H9 (cell line): ENCODE measurements around the gene AP3D1. TPM values are rescaled to one million over a fixed set of nuclear protein-coding genes. Genes with fewer than 3 reads are reported as not detected.

Source experiments
- DNase-seq: peaks from one replicate; pipeline ENCODE4 v3.0.0-alpha.2; 2017
- H2AFZ ChIP-seq: one replicate; pipeline ENCODE4 v1.6.1; 2013; ENCODE audit warnings: mild to moderate bottlenecking, low read length, control low read depth, moderate library complexity
- H2AK5ac ChIP-seq: 2 replicates; pipeline ENCODE4 v1.6.1; 2013; ENCODE audit warnings: low read length, control low read depth, mixed read lengths; ENCODE audit not compliant: insufficient read length
- H2BK120ac ChIP-seq: one replicate; pipeline ENCODE4 v1.6.1; 2013; ENCODE audit warnings: low read depth, mild to moderate bottlenecking, low read length, control low read depth, inconsistent platforms; ENCODE audit not compliant: poor library complexity, severe bottlenecking
- H2BK12ac ChIP-seq: 2 replicates; pipeline ENCODE4 v1.6.1; 2013; ENCODE audit warnings: low read length, control low read depth, mixed read lengths, low read depth; ENCODE audit not compliant: insufficient read length
- H2BK15ac ChIP-seq: 2 replicates; pipeline ENCODE4 v1.6.1; 2013; ENCODE audit warnings: low read depth, low read length, control low read depth
- H2BK20ac ChIP-seq: one replicate; pipeline ENCODE4 v1.6.1; 2013; ENCODE audit warnings: low read depth, mild to moderate bottlenecking, low read length, control low read depth, inconsistent platforms; ENCODE audit not compliant: poor library complexity, severe bottlenecking
- H2BK5ac ChIP-seq: 2 replicates; pipeline ENCODE4 v1.6.1; 2013; ENCODE audit warnings: low read length, control low read depth, mixed read lengths; ENCODE audit not compliant: insufficient read length
- H3K14ac ChIP-seq: 2 replicates; pipeline ENCODE4 v1.6.1; 2013; ENCODE audit warnings: low read length, control low read depth; ENCODE audit not compliant: insufficient read depth
- H3K18ac ChIP-seq: 2 replicates; pipeline ENCODE4 v1.6.1; 2013; ENCODE audit warnings: low read depth, mild to moderate bottlenecking, mixed read lengths, low read length, control low read depth; ENCODE audit not compliant: insufficient read length
- H3K23ac ChIP-seq: 2 replicates; pipeline ENCODE4 v1.6.1; 2013; ENCODE audit warnings: low read length, control low read depth, mixed read lengths, low read depth; ENCODE audit not compliant: insufficient read length
- H3K23me2 ChIP-seq: 2 replicates; pipeline ENCODE4 v1.6.1; 2013; ENCODE audit warnings: low read depth, mild to moderate bottlenecking, mixed read lengths, low read length, control low read depth; ENCODE audit not compliant: insufficient read length, poor library complexity, severe bottlenecking
- H3K27ac ChIP-seq: 2 replicates; pipeline ENCODE4 v1.5.1; 2013; ENCODE audit warnings: low read length, control low read depth, mixed read lengths, low read depth; ENCODE audit not compliant: insufficient read length
- H3K27me3 ChIP-seq: 2 replicates; pipeline ENCODE4 v1.6.1; 2013; ENCODE audit warnings: low read length, control low read depth, inconsistent platforms; ENCODE audit not compliant: insufficient read depth
- H3K4ac ChIP-seq: 2 replicates; pipeline ENCODE4 v1.6.1; 2013; ENCODE audit warnings: low read depth, mild to moderate bottlenecking, control low read depth, inconsistent platforms, low read length, moderate library complexity
- H3K4me1 ChIP-seq: 2 replicates; pipeline ENCODE4 v1.6.1; 2013; ENCODE audit warnings: low read length, control low read depth, inconsistent platforms; ENCODE audit not compliant: insufficient read depth
- H3K4me2 ChIP-seq: 2 replicates; pipeline ENCODE4 v1.6.1; 2013; ENCODE audit warnings: low read length, control low read depth, mixed read lengths; ENCODE audit not compliant: insufficient read length, insufficient read depth
- H3K56ac ChIP-seq: 2 replicates; pipeline ENCODE4 v1.6.1; 2013; ENCODE audit warnings: low read depth, mild to moderate bottlenecking, mixed read lengths, low read length, control low read depth; ENCODE audit not compliant: insufficient read length
- H3K79me1 ChIP-seq: 2 replicates; pipeline ENCODE4 v1.6.1; 2013; ENCODE audit warnings: low read depth, mild to moderate bottlenecking, moderate library complexity, low read length, control low read depth, inconsistent platforms; ENCODE audit not compliant: insufficient read depth, poor library complexity, severe bottlenecking
- H3K79me2 ChIP-seq: 2 replicates; pipeline ENCODE4 v1.6.1; 2013; ENCODE audit warnings: low read length, control low read depth, inconsistent platforms; ENCODE audit not compliant: insufficient read depth
- H3K9ac ChIP-seq: 2 replicates; pipeline ENCODE4 v1.6.1; 2013; ENCODE audit warnings: low read length, control low read depth, mixed read lengths; ENCODE audit not compliant: insufficient read length; ENCODE audit errors: extremely low read depth
- H3K9me3 ChIP-seq: one replicate; pipeline ENCODE4 v1.6.1; 2013; ENCODE audit warnings: low read depth, low read length, inconsistent platforms; ENCODE audit not compliant: control insufficient read depth
- H3T11ph ChIP-seq: one replicate; pipeline ENCODE4 v1.6.1; 2013; ENCODE audit warnings: mild to moderate bottlenecking, low read length, control low read depth, inconsistent platforms
- H4K20me1 ChIP-seq: one replicate; pipeline ENCODE4 v1.6.1; 2013; ENCODE audit not compliant: control insufficient read depth, insufficient read length, insufficient read depth
- H4K5ac ChIP-seq: 2 replicates; pipeline ENCODE4 v1.6.1; 2013; ENCODE audit warnings: low read depth, mild to moderate bottlenecking, mixed read lengths, low read length, control low read depth; ENCODE audit not compliant: insufficient read length
- H4K8ac ChIP-seq: replicated peaks from 2 replicates; pipeline ENCODE4 v1.6.1; 2013; ENCODE audit warnings: low read length, control low read depth, mixed read lengths, low read depth; ENCODE audit not compliant: insufficient read length
- H4K91ac ChIP-seq: 2 replicates; pipeline ENCODE4 v1.6.1; 2013; ENCODE audit warnings: low read depth, mild to moderate bottlenecking, moderate library complexity, mixed read lengths, low read length, control low read depth; ENCODE audit not compliant: insufficient read length
- H3K27ac Mint-ChIP-seq, 3 experiments: 2 replicates in 2 of 3; 3 replicates in 1 of 3; pipeline ENCODE4 v1.8.0; 2020 to 2021; ENCODE audit warnings: mixed read lengths in 3 of 3, mild to moderate bottlenecking in 1 of 3, moderate library complexity in 1 of 3
- H3K27me3 Mint-ChIP-seq: 2 replicates; pipeline ENCODE4 v1.8.0; 2021; ENCODE audit warnings: low read depth, mild to moderate bottlenecking, moderate library complexity, mixed read lengths
- H3K36me3 Mint-ChIP-seq, 3 experiments: 2 replicates in 2 of 3; 3 replicates in 1 of 3; pipeline ENCODE4 v1.8.0; 2020 to 2021; ENCODE audit warnings: low read depth in 3 of 3, mixed read lengths in 3 of 3; ENCODE audit not compliant: insufficient read depth in 1 of 3
- H3K4me1 Mint-ChIP-seq, 2 experiments: 2 replicates each; pipeline ENCODE4 v1.8.0; 2020; ENCODE audit warnings: mixed read lengths in 2 of 2
- H3K4me3 Mint-ChIP-seq, 2 experiments: 2 replicates in 1 of 2; 3 replicates in 1 of 2; pipeline ENCODE4 v1.8.0; 2020 to 2021; ENCODE audit warnings: mild to moderate bottlenecking in 2 of 2, mixed read lengths in 2 of 2, moderate library complexity in 1 of 2
- H3K9me3 Mint-ChIP-seq, 2 experiments: 2 replicates in 1 of 2; 3 replicates in 1 of 2; pipeline ENCODE4 v1.8.0; 2020; ENCODE audit warnings: mild to moderate bottlenecking in 2 of 2, mixed read lengths in 2 of 2, moderate library complexity in 1 of 2
- WGBS: extraction: QIAGEN DNeasy Blood & Tissue Kit; methylation state at CpG from one replicate; pipeline ENCODE4 v1.1.7; 2013; ENCODE audit warnings: missing lambda C conversion rate, low lambda C conversion rate, mixed read lengths; ENCODE audit not compliant: insufficient read length; ENCODE audit errors: extremely low coverage; 5-methylcytosine and 5-hydroxymethylcytosine counted together
- total RNA-seq: library from RNA; stranded (reverse); gene quantifications from 2 replicates; pipeline ENCODE4 v1.2.1, GENCODE V29; 2021
- TF ChIP-seq, protein P1 (sequence below): fragments of 200-600 bp; sonication (generic); conservative IDR thresholded peaks from 3 replicates; pipeline ENCODE4 v1.8.0; 2021; ENCODE audit warnings: antibody characterized with exemption, mild to moderate bottlenecking

The AP3D1 gene
- total RNA-seq, 1 experiment from 2014 or later = 142 TPM

DNA sequence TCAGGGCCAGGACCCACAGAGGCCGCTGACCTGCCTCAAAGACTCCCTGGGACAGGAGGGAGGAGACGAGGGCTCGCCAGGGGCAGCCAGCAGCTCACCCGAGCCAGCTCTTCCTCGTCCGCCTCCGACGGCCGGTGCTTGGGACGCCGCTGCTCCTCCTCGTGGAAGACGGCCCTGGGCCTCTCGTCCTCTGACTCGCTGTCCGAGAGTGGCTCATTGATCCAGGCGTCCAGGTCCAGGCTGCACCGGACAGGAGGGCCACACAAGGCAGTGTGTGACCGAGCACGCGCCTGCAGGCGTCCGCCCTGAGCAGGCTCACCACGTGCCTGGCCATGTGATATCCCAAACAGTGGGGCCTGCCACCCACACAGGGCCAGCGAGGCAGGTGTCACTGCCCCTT lies 34.9 kb downstream of the AP3D1 start:
- Histone ChIP-seq H4K20me1 (no peaks in the 10 kb centered on the region), H3K14ac (no peak overlapping the region)
- no peak overlapping the region for H3K27ac Mint-ChIP-seq

More for the DNA sequence above, 34.9 kb downstream of the AP3D1 start:
- TF ChIP-seq, protein P1, sequence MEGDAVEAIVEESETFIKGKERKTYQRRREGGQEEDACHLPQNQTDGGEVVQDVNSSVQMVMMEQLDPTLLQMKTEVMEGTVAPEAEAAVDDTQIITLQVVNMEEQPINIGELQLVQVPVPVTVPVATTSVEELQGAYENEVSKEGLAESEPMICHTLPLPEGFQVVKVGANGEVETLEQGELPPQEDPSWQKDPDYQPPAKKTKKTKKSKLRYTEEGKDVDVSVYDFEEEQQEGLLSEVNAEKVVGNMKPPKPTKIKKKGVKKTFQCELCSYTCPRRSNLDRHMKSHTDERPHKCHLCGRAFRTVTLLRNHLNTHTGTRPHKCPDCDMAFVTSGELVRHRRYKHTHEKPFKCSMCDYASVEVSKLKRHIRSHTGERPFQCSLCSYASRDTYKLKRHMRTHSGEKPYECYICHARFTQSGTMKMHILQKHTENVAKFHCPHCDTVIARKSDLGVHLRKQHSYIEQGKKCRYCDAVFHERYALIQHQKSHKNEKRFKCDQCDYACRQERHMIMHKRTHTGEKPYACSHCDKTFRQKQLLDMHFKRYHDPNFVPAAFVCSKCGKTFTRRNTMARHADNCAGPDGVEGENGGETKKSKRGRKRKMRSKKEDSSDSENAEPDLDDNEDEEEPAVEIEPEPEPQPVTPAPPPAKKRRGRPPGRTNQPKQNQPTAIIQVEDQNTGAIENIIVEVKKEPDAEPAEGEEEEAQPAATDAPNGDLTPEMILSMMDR = no peak
- Mint-ChIP-seq H3K9me3 (no peaks in the 10 kb centered on the region), H3K4me3 (no peak overlapping the region; a peak in 1 of 5 replicates), H3K27me3 (no peaks in the 10 kb centered on the region; the same call in 1 of the 2 replicates), H3K36me3 (peaks cover 51 to 84% (median 81%) of the 10 kb centered on the region in 3 experiments), H3K4me1 (no peaks in the 10 kb centered on the region)
- no peak overlapping the region for H4K8ac ChIP-seq
- no CpG with 5 or more reads among the region's 25 CpGs for WGBS
- no peaks in the 10 kb centered on the region for H3K27me3 ChIP-seq
- no peak overlapping the region for H2AFZ ChIP-seq
- no peak overlapping the region for H2BK120ac ChIP-seq
- no peaks in the 10 kb centered on the region for H3K23me2 ChIP-seq
- H2BK5ac ChIP-seq = no peak overlapping the region
- no peak overlapping the region for H4K91ac ChIP-seq
- no peak overlapping the region for H3T11ph ChIP-seq
- H3K56ac ChIP-seq = no peak overlapping the region
- no peak overlapping the region for H3K27ac ChIP-seq
- H3K4me1 ChIP-seq = no peaks in the 10 kb centered on the region
- DNase-seq = no peak
- H2BK15ac ChIP-seq = no peak overlapping the region
- no peak overlapping the region for H3K18ac ChIP-seq
- no peaks in the 10 kb centered on the region for H3K9me3 ChIP-seq
- H3K4me2 ChIP-seq = no peak overlapping the region
- H4K5ac ChIP-seq = no peak overlapping the region
- no peaks in the 10 kb centered on the region for H3K79me1 ChIP-seq
- no peaks in the 10 kb centered on the region for H3K79me2 ChIP-seq
- no peak overlapping the region for H3K4ac ChIP-seq
- H3K9ac ChIP-seq = no peak overlapping the region
- H2BK12ac ChIP-seq = no peak overlapping the region
- no peak overlapping the region for H3K23ac ChIP-seq
- no peak overlapping the region for H2BK20ac ChIP-seq
- no peak overlapping the region for H2AK5ac ChIP-seq
